ENCODE measurements around the gene OR2V2.

The OR2V2 gene

DNA sequence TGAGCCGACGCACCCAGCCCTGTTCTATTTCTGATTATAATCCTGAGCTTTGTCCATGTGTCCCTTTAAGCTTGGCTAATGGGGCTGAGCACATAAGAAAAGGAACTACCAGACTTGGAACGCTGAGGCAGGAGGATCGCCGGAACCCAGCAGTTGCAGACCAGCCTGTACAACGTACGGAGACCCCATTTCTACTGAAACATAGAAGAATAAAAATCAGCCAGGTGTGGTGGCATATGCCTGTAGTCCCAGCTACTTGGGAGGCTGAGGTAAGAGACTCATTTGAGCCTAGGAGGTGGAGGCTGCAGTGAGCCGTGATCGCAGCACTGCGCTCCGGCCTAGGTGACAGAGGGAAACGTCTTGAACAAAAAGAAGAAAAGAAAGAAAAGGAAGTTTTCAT lies 35.3 kb downstream of the OR2V2 start:
- TF ChIP-seq EZH2phosphoT487 (IDR thresholded peaks at IDR 0.05; ENCODE audit: low read depth) (no peak), CTCF (IDR thresholded peaks at IDR 0.05; ENCODE audit: low read depth, low read length) (no peak)

GRCh38 chr5:181184845-181185216 lies 37.4 kb downstream of the OR2V2 start:
- H3K4me3 ChIP-seq (ENCODE audit: low read length), result peak overlapping the region; percentile 91
- H3K4me1 ChIP-seq (ENCODE audit: low read length), result peaks cover 14% of the 10 kb centered on the region
- H3K79me2 ChIP-seq (ENCODE audit: low read length), result no peaks in the 10 kb centered on the region
- no peaks in the 10 kb centered on the region for H3K9me3 ChIP-seq (ENCODE audit: insufficient read depth, low read length)
- no peak overlapping the region; the same call in 1 of the 2 replicates for H3K9ac ChIP-seq (ENCODE audit: low read length)
- no peaks in the 10 kb centered on the region for H4K20me1 ChIP-seq (ENCODE audit: insufficient read depth, low read length)
- H3K36me3 ChIP-seq (replicated peaks; ENCODE audit: low read depth, low read length), result no peaks in the 10 kb centered on the region
- peak overlapping the region; percentile 68 for H3K4me2 ChIP-seq (ENCODE audit: low read length)
- H3K27ac ChIP-seq (ENCODE audit: low read length), result peak overlapping the region; percentile 57
- no peaks in the 10 kb centered on the region for H3K27me3 ChIP-seq (ENCODE audit: low read depth, low read length)
- TF ChIP-seq EZH2phosphoT487 (IDR thresholded peaks at IDR 0.05; ENCODE audit: low read depth) (no peak), CTCF (IDR thresholded peaks at IDR 0.05; ENCODE audit: low read depth, low read length) (no peak)
- peak overlapping the region; percentile 69; the same call in 1 of the 2 replicates for H2AFZ ChIP-seq (ENCODE audit: low read depth, low read length)

More for the DNA sequence above, 35.3 kb downstream of the OR2V2 start:
- H2AFZ ChIP-seq (ENCODE audit: low read depth, low read length), result peak overlapping the region; percentile 66
- no peaks in the 10 kb centered on the region for H3K27me3 ChIP-seq (ENCODE audit: low read depth, low read length)
- no peaks in the 10 kb centered on the region for H4K20me1 ChIP-seq (ENCODE audit: insufficient read depth, low read length)
- peaks cover 14% of the 10 kb centered on the region for H3K4me1 ChIP-seq (ENCODE audit: low read length)
- H3K4me2 ChIP-seq (ENCODE audit: low read length), result peak overlapping the region; percentile 79
- no peak overlapping the region for H3K27ac ChIP-seq (ENCODE audit: low read length)
- peak overlapping the region; percentile 69 for H3K4me3 ChIP-seq (ENCODE audit: low read length)
- H3K9me3 ChIP-seq (ENCODE audit: insufficient read depth, low read length), result no peaks in the 10 kb centered on the region
- H3K36me3 ChIP-seq (replicated peaks; ENCODE audit: low read depth, low read length), result no peaks in the 10 kb centered on the region
- no peaks in the 10 kb centered on the region for H3K79me2 ChIP-seq (ENCODE audit: low read length)
- 0 out of 2 replicates have a peak overlapping the region, but pooled peaks have one; percentile 10 for H3K9ac ChIP-seq (ENCODE audit: low read length)

GRCh38 chr5:181185560-181185959 lies 38.2 kb downstream of the OR2V2 start:
- no peaks in the 10 kb centered on the region for H3K9me3 ChIP-seq (ENCODE audit: insufficient read depth, low read length)
- H3K79me2 ChIP-seq (ENCODE audit: low read length), result no peaks in the 10 kb centered on the region
- no peak overlapping the region for H3K27ac ChIP-seq (ENCODE audit: low read length)
- TF ChIP-seq EZH2phosphoT487 (IDR thresholded peaks at IDR 0.05; ENCODE audit: low read depth) (no peak), CTCF (IDR thresholded peaks at IDR 0.05; ENCODE audit: low read depth, low read length) (no peak)
- H2AFZ ChIP-seq (ENCODE audit: low read depth, low read length), result no peak overlapping the region
- H3K4me1 ChIP-seq (ENCODE audit: low read length), result peaks cover 14% of the 10 kb centered on the region
- H3K36me3 ChIP-seq (replicated peaks; ENCODE audit: low read depth, low read length), result no peaks in the 10 kb centered on the region
- H3K9ac ChIP-seq (ENCODE audit: low read length), result no peak overlapping the region
- H3K4me2 ChIP-seq (ENCODE audit: low read length), result no peak overlapping the region
- no peak overlapping the region for H3K4me3 ChIP-seq (ENCODE audit: low read length)
- H3K27me3 ChIP-seq (ENCODE audit: low read depth, low read length), result no peaks in the 10 kb centered on the region
- H4K20me1 ChIP-seq (ENCODE audit: insufficient read depth, low read length), result no peaks in the 10 kb centered on the region

DNA sequence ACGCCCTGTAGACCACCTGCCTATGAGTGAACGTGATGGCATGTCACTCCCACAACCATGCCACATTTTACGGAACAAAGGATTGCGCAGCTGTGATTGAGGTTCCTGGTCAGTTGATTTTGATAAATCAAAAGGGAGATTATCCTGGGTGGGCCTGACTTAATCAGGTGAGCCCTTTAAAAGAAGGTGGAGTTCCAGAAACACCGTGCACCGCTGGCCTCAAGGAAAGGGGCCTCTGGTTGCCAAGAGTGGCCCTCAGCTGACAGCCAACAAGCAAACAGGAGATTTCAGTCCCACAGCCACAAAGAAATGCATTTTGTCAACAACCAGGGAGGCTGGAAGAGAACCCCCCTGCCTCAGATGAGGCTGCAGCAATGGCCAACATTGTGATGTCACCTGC lies 38.6 kb downstream of the OR2V2 start:
- TF ChIP-seq EZH2phosphoT487 (IDR thresholded peaks at IDR 0.05; ENCODE audit: low read depth) (no peak), CTCF (IDR thresholded peaks at IDR 0.05; ENCODE audit: low read depth, low read length) (no peak)
- H3K4me2 ChIP-seq (ENCODE audit: low read length), result no peak overlapping the region
- no peaks in the 10 kb centered on the region for H3K79me2 ChIP-seq (ENCODE audit: low read length)
- no peak overlapping the region for H3K27ac ChIP-seq (ENCODE audit: low read length)
- H2AFZ ChIP-seq (ENCODE audit: low read depth, low read length), result no peak overlapping the region
- no peak overlapping the region for H3K9ac ChIP-seq (ENCODE audit: low read length)
- H3K27me3 ChIP-seq (ENCODE audit: low read depth, low read length), result no peaks in the 10 kb centered on the region
- peaks cover 14% of the 10 kb centered on the region for H3K4me1 ChIP-seq (ENCODE audit: low read length)
- H3K9me3 ChIP-seq (ENCODE audit: insufficient read depth, low read length), result no peaks in the 10 kb centered on the region
- H3K36me3 ChIP-seq (replicated peaks; ENCODE audit: low read depth, low read length), result no peaks in the 10 kb centered on the region
- no peaks in the 10 kb centered on the region for H4K20me1 ChIP-seq (ENCODE audit: insufficient read depth, low read length)
- no peak overlapping the region for H3K4me3 ChIP-seq (ENCODE audit: low read length)

All from OCI-LY3 (cell line).